ENCODE results near the gene CDH4.

- TF ChIP-seq CTCF (conservative IDR thresholded peaks at IDR 0.05; ENCODE audit: low read length) = no peak
- TF ChIP-seq EZH2phosphoT487 (IDR thresholded peaks at IDR 0.05; ENCODE audit: borderline replicate concordance, low read depth, low read length) = no peak
Observed at GRCh38 chr20:61492065-61492464, 240.0 kb downstream of the CDH4 start.

Data from OCI-LY7 (cell line).